Inferior parietal cortex (tissue), 1 donor: ENCODE measurements around the gene TGIF2.

ENCODE experiments used
- DNase-seq: peaks from one replicate; pipeline ENCODE4 v3.0.0-alpha.2; 2016; ENCODE audit errors: extremely low spot score

Gene TGIF2

GRCh38 chr20:36573103-36573797 is at the start of gene TGIF2:
Gene TGIF2, plus strand, starts transcription at chr20:36573597. Its CDS starts 5,178 bp downstream, at chr20:36578775.
- no peak for DNase-seq

- no peak for DNase-seq
These were observed 47.6 kb upstream of the TGIF2 start for GRCh38 chr20:36525620-36526365.

- DNase-seq = peak; percentile 27
These were observed 46.8 kb upstream of the TGIF2 start for GRCh38 chr20:36526521-36527011.

GRCh38 chr20:36527331-36528125 is 45.9 kb upstream of the TGIF2 start:
- DNase-seq = no peak

GRCh38 chr20:36528176-36528874 is 45.1 kb upstream of the TGIF2 start:
- no peak for DNase-seq

GRCh38 chr20:36528875-36529417 is 44.5 kb upstream of the TGIF2 start:
- no peak for DNase-seq

GRCh38 chr20:36532388-36532787 is 41.0 kb upstream of the TGIF2 start:
- no peak for DNase-seq

- DNase-seq = no peak
These were observed 40.6 kb upstream of the TGIF2 start for GRCh38 chr20:36532822-36533221.

GRCh38 chr20:36538026-36538722 is 35.2 kb upstream of the TGIF2 start:
- DNase-seq = no peak

- DNase-seq = no peak
These were observed 32.7 kb upstream of the TGIF2 start for GRCh38 chr20:36540551-36541211.

- DNase-seq = no peak
These were observed 32.1 kb upstream of the TGIF2 start, which contains the start of gene MYL9 for GRCh38 chr20:36541227-36541767. Gene MYL9, plus strand, starts transcription at chr20:36541519. Its CDS starts 3,366 bp downstream, at chr20:36544885.

GRCh38 chr20:36541768-36542488 is 31.5 kb upstream of the TGIF2 start:
- no peak for DNase-seq

- DNase-seq = no peak
These were observed 30.7 kb upstream of the TGIF2 start for GRCh38 chr20:36542516-36543183.

- no peak for DNase-seq
These were observed 29.9 kb upstream of the TGIF2 start for GRCh38 chr20:36543184-36544133.

GRCh38 chr20:36544134-36545018 is 29.0 kb upstream of the TGIF2 start:
- no peak for DNase-seq

GRCh38 chr20:36546111-36546736 is 27.2 kb upstream of the TGIF2 start:
- no peak for DNase-seq
